Endothelial cell of umbilical vein (primary cell): ENCODE results near the gene DLGAP4. TPM values are rescaled to one million over a fixed set of nuclear protein-coding genes. Genes with fewer than 3 reads are reported as not detected.

Experiments used
- BruUV-seq: library from RNA; stranded (reverse); fragments of 400-500 nt; replicated peaks from 2 replicates; lab custom pipeline; 2021; lab: Mats Ljungman, UMichigan
- CTCF ChIA-PET: fragments of 300-600, 350-600 bp; sonication (Branson Sonifier 250); formaldehyde crosslinking; loops from one replicate; lab custom pipeline; 2021; ENCODE audit warnings: antibody characterized with exemption, inconsistent platforms; lab: Charles Lee
- POLR2A ChIA-PET: fragments of 300-600, 350-600 bp; sonication (Branson Sonifier 250); formaldehyde crosslinking; loops from one replicate; lab custom pipeline; 2021; ENCODE audit warnings: antibody characterized with exemption, inconsistent platforms; lab: Charles Lee
- DNase-seq: peaks from one replicate; pipeline ENCODE4 v3.0.0-alpha.2; 2011; ENCODE audit warnings: low read depth, low spot score
- FAIRE-seq: peaks from 2 replicates; lab custom pipeline; 2011; peaks lifted over from hg19 to GRCh38; lab: Jason Lieb, UNC
- H2AFZ ChIP-seq: 2 replicates; pipeline ENCODE4 v1.6.0; 2012; ENCODE audit warnings: low read depth, low read length, control low read depth, inconsistent platforms
- H3K27ac ChIP-seq: 2 replicates; pipeline ENCODE4 v1.5.1; 2011; ENCODE audit warnings: low read depth, mild to moderate bottlenecking, control low read depth, low read length, moderate library complexity; ENCODE audit not compliant: insufficient read depth
- H3K27me3 ChIP-seq, 2 experiments: 2 replicates each; pipeline versions ENCODE4 v1.6.0 to v1.6.1; 2011; ENCODE audit warnings: low read length in 2 of 2, mixed read lengths in 1 of 2; ENCODE audit not compliant: control insufficient read depth in 2 of 2, insufficient read depth in 2 of 2
- H3K36me3 ChIP-seq, 2 experiments: 2 replicates in 1 of 2; 3 replicates in 1 of 2; pipeline ENCODE4 v1.5.1; 2011; ENCODE audit warnings: low read length in 2 of 2, mild to moderate bottlenecking in 1 of 2, moderate library complexity in 1 of 2; ENCODE audit not compliant: control insufficient read depth in 2 of 2, insufficient read depth in 2 of 2; ENCODE audit errors: extremely low read depth in 1 of 2
- H3K4me1 ChIP-seq: 3 replicates; pipeline ENCODE4 v1.5.1; 2011; ENCODE audit warnings: mild to moderate bottlenecking, low read length; ENCODE audit not compliant: control insufficient read depth, insufficient read depth; ENCODE audit errors: extremely low read depth
- H3K4me2 ChIP-seq: 2 replicates; pipeline ENCODE4 v1.6.1; 2011; ENCODE audit warnings: low read length, control low read depth, mixed read lengths; ENCODE audit not compliant: insufficient read depth
- H3K4me3 ChIP-seq, 3 experiments: fragments of 200-600 bp in 1 of 3; sonication (generic), shearing (Covaris generic) in 1 of 3; replicated peaks in 1 of 3; 2 replicates each; pipeline ENCODE4 v1.5.1; 2011 to 2016; ENCODE audit warnings: control low read depth in 3 of 3, low read length in 3 of 3, mild to moderate bottlenecking in 2 of 3, inconsistent platforms in 1 of 3, low read depth in 1 of 3, moderate library complexity in 1 of 3; ENCODE audit not compliant: insufficient read depth in 1 of 3
- H3K79me2 ChIP-seq: 2 replicates; pipeline ENCODE4 v1.6.0; 2012; ENCODE audit warnings: low read length, inconsistent platforms; ENCODE audit not compliant: control insufficient read depth, insufficient read depth
- H3K9ac ChIP-seq: replicated peaks from 2 replicates; pipeline ENCODE3; 2011; ENCODE audit warnings: low read length, control low read depth; ENCODE audit not compliant: insufficient read depth; ENCODE audit errors: extremely low read depth
- H3K9me1 ChIP-seq: replicated peaks from 3 replicates; pipeline ENCODE4 v1.6.0; 2011; ENCODE audit warnings: mild to moderate bottlenecking, low read length; ENCODE audit not compliant: control insufficient read depth, insufficient read depth; ENCODE audit errors: extremely low read depth
- H3K9me3 ChIP-seq: replicated peaks from 2 replicates; pipeline ENCODE4 v1.5.1; 2012; ENCODE audit warnings: low read length, inconsistent platforms; ENCODE audit not compliant: control insufficient read depth, insufficient read depth
- H4K20me1 ChIP-seq: replicated peaks from 2 replicates; pipeline ENCODE3; 2011; ENCODE audit warnings: mild to moderate bottlenecking, low read length; ENCODE audit not compliant: control insufficient read depth, insufficient read depth; ENCODE audit errors: extremely low read depth
- CTCF ChIP-seq, 2 donors: IDR thresholded peaks; 1 replicate in 1 of 2; 2 replicates in 1 of 2; pipeline ENCODE4 v1.5.1; 2011; ENCODE audit warnings: low read length in 2 of 2, mild to moderate bottlenecking in 2 of 2, moderate library complexity in 2 of 2, control low read depth in 1 of 2, inconsistent platforms in 1 of 2, low read depth in 1 of 2; ENCODE audit not compliant: insufficient read depth in 1 of 2; ENCODE audit errors: extremely low read depth in 1 of 2
- EZH2 ChIP-seq: IDR thresholded peaks from 2 replicates; pipeline ENCODE4 v1.6.1; 2012; ENCODE audit warnings: borderline replicate concordance, low read depth, mild to moderate bottlenecking, moderate library complexity, low read length, inconsistent platforms; ENCODE audit not compliant: severe bottlenecking
- FOS ChIP-seq: IDR thresholded peaks from 2 replicates; pipeline ENCODE4 v1.6.1; 2011; ENCODE audit warnings: mild to moderate bottlenecking, low read length, moderate library complexity, borderline replicate concordance; ENCODE audit not compliant: insufficient read depth
- JUN ChIP-seq: IDR thresholded peaks from 2 replicates; pipeline ENCODE4 v1.6.1; 2011; ENCODE audit warnings: borderline replicate concordance, low read depth; ENCODE audit not compliant: insufficient read length, insufficient read depth
- MAX ChIP-seq: IDR thresholded peaks from 2 replicates; pipeline ENCODE4 v1.6.1; 2011; ENCODE audit not compliant: insufficient read depth, insufficient read length
- MYC ChIP-seq: IDR thresholded peaks from one replicate; pipeline ENCODE4 v1.6.1; 2011; ENCODE audit warnings: mild to moderate bottlenecking, low read depth, low read length
- POLR2AphosphoS5 ChIP-seq: IDR thresholded peaks from 2 replicates; pipeline ENCODE4 v1.6.1; 2012; ENCODE audit warnings: low read depth, mild to moderate bottlenecking, control low read depth, low read length, moderate library complexity; ENCODE audit not compliant: insufficient read depth
- dilution Hi-C: fragments of 300-500 bp; cut with MboI; formaldehyde crosslinking; loops from one replicate; pipeline ENCODE4 v1.15.0; 2019; ENCODE audit warnings: low sequenced_read_pairs; ENCODE audit not compliant: extremely low pct_ligation_motif_present
- intact Hi-C: fragments of 100-400 bp; cut with micrococcal nuclease; formaldehyde crosslinking; loops from one replicate; pipeline ENCODE4 v1.10.0; 2022
- polyA plus RNA-seq, 4 experiments: library from polyadenylated mRNA; depleted of rRNA in 3 of 4; stranded (reverse) in 3 of 4; unstranded in 1 of 4; fragments of >200 nt; gene quantifications; 2 replicates each; pipeline versions ENCODE4 v1.2.1 to v1.2.3, GENCODE V29; 2011 to 2012; ENCODE audit warnings: missing spikeins in 1 of 4
- total RNA-seq: library from RNA; stranded (reverse); gene quantifications from 2 replicates; pipeline ENCODE4 v1.2.3, GENCODE V29; 2021

Gene DLGAP4
- total and polyA plus RNA-seq, 2 donors (not counting 3 experiments of a cell fraction or from before 2014, with no cell fraction given): 57.5 to 125 TPM

- no peak overlapping the region for H3K9ac ChIP-seq
- CTCF ChIA-PET: no interaction called here
- no peaks in the 10 kb centered on the region for H3K9me1 ChIP-seq
- no peaks in the 10 kb centered on the region for H3K4me1 ChIP-seq
- peaks cover 11 to 16% of the 10 kb centered on the region in 2 experiments for H3K27me3 ChIP-seq
- no peak for TF ChIP-seq POLR2AphosphoS5
- no peak for TF ChIP-seq CTCF (IDR thresholded peaks at IDR 0.05; ENCODE audit: extremely low read depth in 1 of 2, insufficient read depth in 1 of 2, low read depth in 1 of 2, low read length in 2 of 2)
- TF ChIP-seq MAX: no peak
- TF ChIP-seq FOS: no peak
- TF ChIP-seq EZH2: no peak
- no peak for TF ChIP-seq JUN
- no peak for TF ChIP-seq MYC
- H3K36me3 ChIP-seq: no peaks in the 10 kb centered on the region
- intact Hi-C loops (no loop called here), dilution Hi-C loops (no loop called here)
- no peak overlapping the region for H2AFZ ChIP-seq
- no peaks in the 10 kb centered on the region for H3K9me3 ChIP-seq
- H4K20me1 ChIP-seq: no peaks in the 10 kb centered on the region
- H3K27ac ChIP-seq: no peak overlapping the region
- no TSS peak for BruUV-seq
- no peaks in the 10 kb centered on the region for H3K79me2 ChIP-seq
- POLR2A ChIA-PET: no interaction called here
- DNase-seq: no peak
- H3K4me3 ChIP-seq: no peak overlapping the region
- no peak overlapping the region for H3K4me2 ChIP-seq
- no peak for FAIRE-seq
Measured at GRCh38 chr20:36297656-36298055, 8.5 kb upstream of the DLGAP4 start.
